Neural crest cell (in vitro differentiated cells): ENCODE measurements around the gene DPEP1. TPM values are rescaled to one million over a fixed set of nuclear protein-coding genes. Genes with fewer than 3 reads are reported as not detected.

Experiments used
- DNase-seq: peaks from one replicate; pipeline ENCODE4 v3.0.0; 2021; ENCODE audit warnings: low read depth, mixed read lengths, low spot score
- H3K27ac Mint-ChIP-seq: one replicate; pipeline ENCODE4 v1.8.0; 2021; ENCODE audit warnings: mild to moderate bottlenecking, mixed read lengths; ENCODE audit not compliant: unreplicated experiment
- H3K27me3 Mint-ChIP-seq: 2 replicates; pipeline ENCODE4 v1.8.0; 2021; ENCODE audit warnings: low read depth, mild to moderate bottlenecking, mixed read lengths
- H3K36me3 Mint-ChIP-seq: 2 replicates; pipeline ENCODE4 v1.8.0; 2021; ENCODE audit warnings: low read depth, mild to moderate bottlenecking, mixed read lengths
- H3K4me1 Mint-ChIP-seq: 2 replicates; pipeline ENCODE4 v1.8.0; 2021; ENCODE audit warnings: mixed read lengths
- H3K4me3 Mint-ChIP-seq: one replicate; pipeline ENCODE4 v1.8.0; 2021; ENCODE audit warnings: mild to moderate bottlenecking, mixed read lengths
- H3K9me3 Mint-ChIP-seq: 2 replicates; pipeline ENCODE4 v1.8.0; 2021; ENCODE audit warnings: mixed read lengths
- total RNA-seq: library from RNA; stranded (reverse); gene quantifications from 2 replicates; pipeline ENCODE4 v1.2.1, GENCODE V29; 2021
- TF ChIP-seq, protein P1 (sequence below): fragments of 200-600 bp; sonication (generic); conservative IDR thresholded peaks from 2 replicates; pipeline ENCODE4 v1.5.0; 2021; ENCODE audit warnings: antibody characterized with exemption, mild to moderate bottlenecking

Gene DPEP1
- total RNA-seq, 1 donor from 2014 or later = 0.21 TPM

DNA sequence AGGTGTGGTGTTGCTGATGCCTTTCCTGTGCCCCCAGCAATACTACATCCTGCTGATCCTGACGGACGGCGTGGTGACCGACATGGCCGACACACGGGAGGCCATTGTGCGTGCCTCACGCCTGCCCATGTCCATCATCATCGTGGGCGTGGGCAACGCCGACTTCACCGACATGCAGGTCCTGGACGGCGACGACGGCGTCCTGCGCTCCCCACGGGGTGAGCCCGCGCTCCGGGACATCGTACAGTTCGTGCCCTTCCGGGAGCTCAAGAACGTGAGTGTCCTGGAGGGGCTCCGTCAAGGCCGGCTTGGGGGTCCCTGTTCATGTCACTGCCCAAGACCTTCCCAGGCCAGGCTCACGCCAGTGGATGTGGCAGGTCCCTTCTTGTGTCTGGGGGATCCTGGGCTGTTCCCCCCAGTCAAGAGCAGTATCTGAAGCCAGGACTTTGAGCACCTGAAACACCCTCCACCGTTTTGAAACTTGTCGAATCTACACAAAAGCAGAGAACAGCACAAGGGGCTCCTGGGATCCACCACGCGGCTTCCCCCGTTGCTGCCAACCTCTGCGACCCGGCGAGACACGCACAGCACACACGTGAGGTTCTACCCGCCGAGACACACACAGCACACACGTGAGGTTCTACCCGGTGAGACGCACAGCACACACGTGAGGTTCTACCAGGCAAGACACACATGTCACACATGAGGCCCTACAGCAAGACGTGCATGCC is 17.9 kb upstream of the DPEP1 start:
- Mint-ChIP-seq H3K9me3 (no peaks in the 10 kb centered on the region), H3K36me3 (no peaks in the 10 kb centered on the region), H3K4me1 (no peaks in the 10 kb centered on the region), H3K27me3 (no peaks in the 10 kb centered on the region), H3K27ac (no peak overlapping the region), H3K4me3 (no peak overlapping the region)
- DNase-seq = no peak
- TF ChIP-seq, protein P1, sequence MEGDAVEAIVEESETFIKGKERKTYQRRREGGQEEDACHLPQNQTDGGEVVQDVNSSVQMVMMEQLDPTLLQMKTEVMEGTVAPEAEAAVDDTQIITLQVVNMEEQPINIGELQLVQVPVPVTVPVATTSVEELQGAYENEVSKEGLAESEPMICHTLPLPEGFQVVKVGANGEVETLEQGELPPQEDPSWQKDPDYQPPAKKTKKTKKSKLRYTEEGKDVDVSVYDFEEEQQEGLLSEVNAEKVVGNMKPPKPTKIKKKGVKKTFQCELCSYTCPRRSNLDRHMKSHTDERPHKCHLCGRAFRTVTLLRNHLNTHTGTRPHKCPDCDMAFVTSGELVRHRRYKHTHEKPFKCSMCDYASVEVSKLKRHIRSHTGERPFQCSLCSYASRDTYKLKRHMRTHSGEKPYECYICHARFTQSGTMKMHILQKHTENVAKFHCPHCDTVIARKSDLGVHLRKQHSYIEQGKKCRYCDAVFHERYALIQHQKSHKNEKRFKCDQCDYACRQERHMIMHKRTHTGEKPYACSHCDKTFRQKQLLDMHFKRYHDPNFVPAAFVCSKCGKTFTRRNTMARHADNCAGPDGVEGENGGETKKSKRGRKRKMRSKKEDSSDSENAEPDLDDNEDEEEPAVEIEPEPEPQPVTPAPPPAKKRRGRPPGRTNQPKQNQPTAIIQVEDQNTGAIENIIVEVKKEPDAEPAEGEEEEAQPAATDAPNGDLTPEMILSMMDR = no peak

DNA sequence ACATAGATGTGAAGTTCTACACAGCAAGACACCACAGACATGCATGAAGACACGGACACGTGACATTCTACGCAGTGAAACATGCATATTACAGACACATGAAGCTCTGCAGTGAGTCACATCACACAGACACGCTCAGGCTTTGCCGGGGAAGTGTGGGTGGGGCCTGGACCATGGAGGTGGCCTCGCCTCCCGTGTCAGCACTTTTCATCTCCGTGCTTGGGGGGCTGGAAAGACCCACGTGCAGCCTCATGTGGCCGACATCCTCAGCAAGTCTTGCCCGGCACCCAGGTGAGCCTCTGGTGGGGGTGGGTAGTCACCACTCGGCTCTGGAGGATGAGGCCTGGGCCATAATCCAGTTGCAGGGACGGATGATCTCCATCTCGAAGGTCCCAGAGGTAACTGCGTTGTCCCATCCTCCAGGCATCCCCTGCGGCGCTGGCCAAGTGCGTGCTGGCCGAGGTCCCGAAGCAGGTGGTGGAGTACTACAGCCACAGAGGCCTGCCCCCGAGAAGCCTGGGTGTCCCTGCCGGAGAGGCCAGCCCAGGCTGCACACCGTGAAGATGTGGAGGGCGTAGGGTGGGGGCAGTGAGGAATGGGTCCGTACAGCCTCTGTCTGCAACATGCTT is 17.3 kb upstream of the DPEP1 start:
- Mint-ChIP-seq H3K4me3 (no peak overlapping the region), H3K4me1 (no peaks in the 10 kb centered on the region), H3K36me3 (no peaks in the 10 kb centered on the region), H3K9me3 (no peaks in the 10 kb centered on the region), H3K27me3 (no peaks in the 10 kb centered on the region), H3K27ac (no peak overlapping the region)
- TF ChIP-seq, protein P1 = no peak
- DNase-seq = no peak

DNA sequence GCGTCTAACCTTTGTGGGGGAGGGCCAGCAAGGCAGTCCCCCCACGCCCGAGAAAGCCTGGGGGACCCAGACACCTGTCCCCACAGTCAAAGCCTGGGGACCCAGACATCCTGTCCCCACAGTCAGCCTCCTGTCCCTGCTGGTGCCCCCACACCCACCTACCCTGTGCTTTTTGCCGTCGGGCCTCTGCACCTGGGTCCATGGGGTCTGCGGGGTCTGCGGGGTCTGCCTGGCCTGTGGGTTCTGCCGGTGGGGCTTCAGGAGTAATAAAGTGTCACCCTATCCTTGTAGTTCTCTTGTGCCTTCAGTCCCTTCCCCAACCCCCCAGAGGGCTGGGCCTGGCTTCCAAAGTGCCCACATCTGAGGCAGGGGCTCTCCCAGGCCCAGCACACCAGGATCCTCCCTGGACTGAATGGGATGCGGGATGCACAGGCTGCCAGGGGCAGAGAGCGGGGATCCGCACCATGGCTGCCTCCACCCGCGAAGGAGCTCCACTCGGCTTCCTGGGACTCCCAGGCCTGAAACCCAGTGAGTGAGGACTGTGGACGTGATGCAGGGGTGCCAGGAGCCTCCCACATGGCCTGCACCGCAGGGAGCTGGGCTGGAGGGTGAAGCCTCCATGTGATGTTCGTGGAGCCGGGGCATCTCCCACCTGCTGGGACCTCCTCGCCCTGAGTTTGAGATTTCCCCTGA is 16.3 kb upstream of the DPEP1 start:
- Mint-ChIP-seq H3K36me3 (no peaks in the 10 kb centered on the region), H3K4me3 (no peak overlapping the region), H3K27ac (no peak overlapping the region), H3K9me3 (no peaks in the 10 kb centered on the region), H3K27me3 (no peaks in the 10 kb centered on the region), H3K4me1 (peaks cover 3% of the 10 kb centered on the region)
- TF ChIP-seq, protein P1 = no peak
- no peak for DNase-seq

DNA sequence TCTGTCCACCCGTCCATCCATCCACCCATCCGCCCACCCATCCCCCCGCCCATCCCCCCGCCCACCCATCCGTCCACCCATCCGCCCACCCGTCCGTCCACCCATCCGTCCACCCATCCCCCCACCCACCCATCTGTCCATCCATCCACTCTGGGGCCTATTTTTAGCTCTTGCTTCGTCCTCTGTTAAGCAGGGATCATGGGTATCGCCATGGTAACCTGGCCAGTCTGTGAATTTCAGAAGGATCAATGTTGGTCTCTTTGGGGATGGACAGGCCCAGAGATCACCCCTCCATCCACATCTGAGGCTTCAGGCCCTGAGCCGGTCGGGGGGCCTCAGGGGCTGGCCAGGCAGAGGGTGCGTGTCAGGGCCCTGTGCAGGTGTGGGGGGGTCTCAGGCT is 15.2 kb upstream of the DPEP1 start:
- Mint-ChIP-seq H3K9me3 (no peaks in the 10 kb centered on the region), H3K4me3 (no peak overlapping the region), H3K27me3 (no peaks in the 10 kb centered on the region), H3K27ac (peak overlapping the region; percentile 43), H3K36me3 (no peaks in the 10 kb centered on the region), H3K4me1 (peaks cover 14% of the 10 kb centered on the region)
- TF ChIP-seq, protein P1 = no peak
- no peak for DNase-seq

DNA sequence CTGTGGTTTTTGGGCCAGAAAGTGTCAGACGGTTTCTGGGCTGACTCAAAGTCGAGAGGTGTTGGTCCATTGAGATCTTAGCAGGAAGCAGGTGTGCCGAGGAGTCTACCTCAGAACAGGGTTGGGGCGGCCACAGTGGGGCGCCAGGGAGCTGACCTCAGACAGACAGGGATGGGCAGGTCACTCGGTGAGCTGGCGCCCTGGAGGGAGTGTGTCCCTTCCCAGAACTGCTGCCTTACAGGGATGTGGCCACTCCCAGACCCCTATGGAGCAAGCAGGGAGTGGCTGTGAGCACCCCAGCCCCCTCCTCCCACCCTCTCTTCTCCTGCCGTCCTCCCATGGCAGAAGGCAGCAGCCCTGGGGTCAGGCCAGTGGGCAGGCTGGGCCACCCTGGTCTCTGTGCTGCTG is 14.0 kb upstream of the DPEP1 start:
- no peak overlapping the region for H3K4me3 Mint-ChIP-seq
- no peak overlapping the region for H3K27ac Mint-ChIP-seq
- peaks cover 14% of the 10 kb centered on the region for H3K4me1 Mint-ChIP-seq
- no peak for DNase-seq
- TF ChIP-seq, protein P1 = peak; percentile 42
- H3K27me3 Mint-ChIP-seq = no peaks in the 10 kb centered on the region
- H3K9me3 Mint-ChIP-seq = no peaks in the 10 kb centered on the region
- no peaks in the 10 kb centered on the region for H3K36me3 Mint-ChIP-seq
